Fibroblast of the aortic adventitia (primary cell): ENCODE results near the gene TNFAIP8L1. TPM values are rescaled to one million over a fixed set of nuclear protein-coding genes. Genes with fewer than 3 reads are reported as not detected.

Source experiments
- DNase-seq: peaks from one replicate; pipeline ENCODE4 v3.0.0-alpha.2; 2010; ENCODE audit warnings: low read depth
- H3K4me3 ChIP-seq: 2 replicates; pipeline ENCODE4 v1.5.1; 2011; ENCODE audit warnings: low read depth, mild to moderate bottlenecking, control low read depth, low read length, moderate library complexity
- CTCF ChIP-seq: IDR thresholded peaks from 2 replicates; pipeline ENCODE4 v1.5.1; 2011; ENCODE audit warnings: mild to moderate bottlenecking, low read length, control low read depth, inconsistent platforms; ENCODE audit not compliant: insufficient read depth
- total RNA-seq: library from RNA; depleted of rRNA; stranded (reverse); fragments of >200 nt; gene quantifications from 2 replicates; pipeline ENCODE4 v1.2.3, GENCODE V29; 2012; ENCODE audit warnings: low replicate concordance

Gene TNFAIP8L1
- total RNA-seq, result 1.1 and 2.3 TPM in 2 replicates

GRCh38 chr19:4638828-4639530 lies at the start of gene TNFAIP8L1:
Gene TNFAIP8L1 (plus strand): TSS chr19:4639516. CDS start chr19:4651870, 12,354 bp downstream.
- TF ChIP-seq CTCF, result no peak
- DNase-seq, result peak; percentile 92
- H3K4me3 ChIP-seq, result peak within 1 kb of the TSS; percentile 80

GRCh38 chr19:4589579-4590410 lies 49.5 kb upstream of the TNFAIP8L1 start:
- no peak overlapping the region for H3K4me3 ChIP-seq
- peak; percentile 49 for TF ChIP-seq CTCF
- DNase-seq, result no peak

GRCh38 chr19:4590559-4590958 lies 48.8 kb upstream of the TNFAIP8L1 start:
- H3K4me3 ChIP-seq, result no peak overlapping the region
- no peak for TF ChIP-seq CTCF
- DNase-seq, result no peak

GRCh38 chr19:4591320-4591719 lies 48.0 kb upstream of the TNFAIP8L1 start:
- TF ChIP-seq CTCF, result no peak
- DNase-seq, result no peak

GRCh38 chr19:4592445-4592844 lies 46.9 kb upstream of the TNFAIP8L1 start:
- no peak for DNase-seq
- TF ChIP-seq CTCF, result no peak
- H3K4me3 ChIP-seq, result no peak overlapping the region

More at GRCh38 chr19:4591320-4591719, 48.0 kb upstream of the TNFAIP8L1 start:
- H3K4me3 ChIP-seq, result no peak overlapping the region

- H3K4me3 ChIP-seq, result no peak overlapping the region
- no peak for TF ChIP-seq CTCF
- DNase-seq, result peak; percentile 50
Measured at GRCh38 chr19:4593409-4593851, 45.9 kb upstream of the TNFAIP8L1 start.
